NCI-H2029 (cell line): ENCODE measurements around the gene TRA2A.
"Not testable (repeated sequence)": the region's sequence is repeated elsewhere in the genome, so short reads cannot be mapped to it uniquely, and the experiment has no call there.

Experiments used
- DNase-seq: peaks from one replicate; lab custom pipeline; 2025; lab: John Stamatoyannopoulos, UW

The TRA2A gene

GRCh38 chr7:23494009-23494408 lies 37.8 kb downstream of the TRA2A start:
- no peak for DNase-seq

GRCh38 chr7:23491502-23491901 lies 40.3 kb downstream of the TRA2A start:
- no peak for DNase-seq

GRCh38 chr7:23490357-23491135 lies 41.2 kb downstream of the TRA2A start:
- no peak for DNase-seq

- not testable (repeated sequence) for DNase-seq
Observed at GRCh38 chr7:23488714-23489113, 43.1 kb downstream of the TRA2A start.

- DNase-seq = no peak
Observed at GRCh38 chr7:23487670-23488069, 44.1 kb downstream of the TRA2A start.

GRCh38 chr7:23486002-23486773 lies 45.6 kb downstream of the TRA2A start:
- DNase-seq = no peak

- DNase-seq = no peak
Observed at GRCh38 chr7:23482686-23483085, 49.1 kb downstream of the TRA2A start.

GRCh38 chr7:23477962-23478866 lies 53.6 kb downstream of the TRA2A start:
- DNase-seq = no peak

- no peak for DNase-seq
Observed at GRCh38 chr7:23477157-23477499, 54.7 kb downstream of the TRA2A start.

GRCh38 chr7:23476286-23477156 lies 55.3 kb downstream of the TRA2A start:
- DNase-seq = no peak

- DNase-seq = no peak
Observed at GRCh38 chr7:23475576-23475839, 56.3 kb downstream of the TRA2A start.

GRCh38 chr7:23474829-23475575 lies 56.8 kb downstream of the TRA2A start:
- DNase-seq = no peak

- DNase-seq = peak; percentile 78
Observed at GRCh38 chr7:23474094-23474828, 57.5 kb downstream of the TRA2A start.

- DNase-seq = no peak
Observed at GRCh38 chr7:23473844-23474093, 58.0 kb downstream of the TRA2A start.

GRCh38 chr7:23472956-23473843 lies 58.6 kb downstream of the TRA2A start:
- no peak for DNase-seq

- DNase-seq = no peak
Observed at GRCh38 chr7:23472556-23472955, 59.2 kb downstream of the TRA2A start.

GRCh38 chr7:23472046-23472445 lies 59.7 kb downstream of the TRA2A start:
- DNase-seq = no peak

GRCh38 chr7:23471106-23471859 lies 60.5 kb downstream of the TRA2A start:
- DNase-seq = no peak
